Prostate gland (tissue), 2 donors: ENCODE results near the gene PLCH1. TPM values are rescaled to one million over a fixed set of nuclear protein-coding genes. Genes with fewer than 3 reads are reported as not detected.

Experiments used
- DNase-seq: peaks from one replicate; pipeline ENCODE4 v3.0.0-alpha.2; 2019; ENCODE audit warnings: low spot score
- H3K27ac ChIP-seq, 2 donors: fragments of 200-600 bp; sonication (generic); 2 replicates each; pipeline ENCODE4 v1.5.1; 2017 to 2019
- H3K27me3 ChIP-seq: fragments of 200-600 bp; sonication (generic); replicated peaks from 2 replicates; pipeline ENCODE4 v1.5.1; 2019; ENCODE audit not compliant: insufficient read depth
- H3K36me3 ChIP-seq, 2 donors: fragments of 200-600 bp; sonication (generic); 1 replicate in 1 of 2; 2 replicates in 1 of 2; pipeline versions ENCODE4 v1.5.1 to v1.8.1; 2017 to 2019
- H3K4me1 ChIP-seq: fragments of 200-600 bp; sonication (generic); replicated peaks from 2 replicates; pipeline ENCODE4 v1.5.1; 2019
- H3K4me3 ChIP-seq, 2 donors: fragments of 200-600 bp; sonication (generic); 2 replicates each; pipeline ENCODE4 v1.5.1; 2017 to 2019
- H3K9me3 ChIP-seq: fragments of 200-600 bp; sonication (generic); 2 replicates; pipeline ENCODE4 v1.5.1; 2017
- CTCF ChIP-seq, 4 experiments: fragments of 200-600 bp in 2 of 4; fragments of 450-650 bp in 2 of 4; sonication (generic) in 2 of 4; IDR thresholded peaks; 1 replicate in 3 of 4; 2 replicates in 1 of 4; pipeline ENCODE4 v1.5.1; 2016 to 2019; ENCODE audit warnings: antibody characterized with exemption in 4 of 4, mild to moderate bottlenecking in 2 of 4, moderate library complexity in 2 of 4
- POLR2A ChIP-seq: fragments of 450-650 bp; IDR thresholded peaks from one replicate; pipeline ENCODE4 v1.6.1; 2016; ENCODE audit warnings: antibody characterized with exemption, mild to moderate bottlenecking
- POLR2AphosphoS5 ChIP-seq: sonication (generic); formaldehyde crosslinking; IDR thresholded peaks from one replicate; pipeline ENCODE4 v1.6.1; 2017; ENCODE audit warnings: antibody characterized with exemption
- WGBS: methylation state at CpG from one replicate; pipeline ENCODE4 v1.1.5; 2018; 5-methylcytosine and 5-hydroxymethylcytosine counted together
- intact Hi-C: fragments of 100-400 bp; cut with DNase I; formaldehyde crosslinking; loops from one replicate; pipeline ENCODE4 v1.14.2; 2022
- total RNA-seq, 2 donors: library from RNA; depleted of rRNA; stranded (reverse); fragments of >200 nt; gene quantifications; one replicate each; pipeline ENCODE4 v1.1.0, GENCODE V29; 2016

PLCH1 gene
- total RNA-seq, 2 donors from 2014 or later = 0.64 to 12.2 TPM

DNA sequence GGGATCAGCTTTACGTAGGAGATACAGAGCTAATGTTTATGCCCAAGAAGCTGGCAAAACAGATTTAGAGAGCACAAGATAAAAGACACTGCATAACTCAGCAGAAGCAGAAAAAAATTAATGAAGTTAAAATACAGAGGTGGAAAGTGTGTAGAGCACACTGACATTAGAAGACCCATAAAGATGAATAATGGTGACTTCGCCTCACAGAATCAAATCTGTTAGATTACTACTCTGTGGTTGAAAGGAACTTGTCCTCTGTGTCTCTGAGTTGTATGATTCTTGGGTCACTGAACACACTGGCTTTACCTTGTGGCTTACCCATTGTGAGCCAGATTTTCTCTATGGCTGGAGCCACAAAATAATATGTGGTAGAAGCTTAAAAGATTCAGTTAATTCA is 224.4 kb downstream of the PLCH1 start:
- no peak for DNase-seq
- intact Hi-C loops = no loop called here
- Histone ChIP-seq H3K4me3 (no peak overlapping the region), H3K9me3 (no peaks in the 10 kb centered on the region), H3K36me3 (no peaks in the 10 kb centered on the region), H3K27me3 (no peaks in the 10 kb centered on the region), H3K4me1 (no peaks in the 10 kb centered on the region), H3K27ac (no peak overlapping the region)
- TF ChIP-seq CTCF (IDR thresholded peaks at IDR 0.05) (no peak), POLR2A (no peak), POLR2AphosphoS5 (no peak)
- 64% methylated on average over 2 of the region's 2 CpGs for WGBS

DNA sequence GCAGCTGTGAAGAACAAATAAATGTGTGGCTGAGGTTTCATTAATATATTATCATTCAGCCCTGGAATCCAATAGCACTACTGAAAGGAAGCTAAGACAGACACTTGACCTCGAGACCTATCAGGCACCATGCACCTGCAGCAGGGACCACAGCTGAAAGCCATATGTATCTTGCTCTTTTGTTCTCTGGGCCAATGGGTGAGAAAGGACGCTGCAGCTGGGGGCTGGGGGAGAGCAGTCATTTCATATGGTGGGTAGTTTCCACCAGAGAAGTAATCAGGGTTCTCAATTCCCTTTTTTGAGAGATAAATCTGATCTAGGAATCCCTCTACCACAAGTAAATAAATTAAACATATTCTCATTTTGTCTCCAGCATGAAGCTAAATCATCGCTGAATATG is 225.8 kb downstream of the PLCH1 start:
- intact Hi-C loops = no loop called here
- TF ChIP-seq CTCF (IDR thresholded peaks at IDR 0.05) (no peak), POLR2AphosphoS5 (no peak), POLR2A (no peak)
- Histone ChIP-seq H3K9me3 (no peaks in the 10 kb centered on the region), H3K36me3 (no peaks in the 10 kb centered on the region), H3K27ac (no peak overlapping the region), H3K27me3 (no peaks in the 10 kb centered on the region), H3K4me3 (no peak overlapping the region), H3K4me1 (no peaks in the 10 kb centered on the region)
- 84% methylated on average over 3 of the region's 3 CpGs for WGBS
- DNase-seq = no peak

- intact Hi-C loops = no loop called here
- 81% methylated on average over 1 of the region's 1 CpG for WGBS
- DNase-seq = no peak
- TF ChIP-seq POLR2A (no peak), CTCF (IDR thresholded peaks at IDR 0.05) (no peak), POLR2AphosphoS5 (no peak)
- H3K36me3 ChIP-seq = no peaks in the 10 kb centered on the region
- no peaks in the 10 kb centered on the region for H3K9me3 ChIP-seq
- no peak overlapping the region for H3K4me3 ChIP-seq
- no peaks in the 10 kb centered on the region for H3K4me1 ChIP-seq
- H3K27ac ChIP-seq = no peak overlapping the region
- no peaks in the 10 kb centered on the region for H3K27me3 ChIP-seq
Observed at GRCh38 chr3:155517903-155518302, 227.0 kb downstream of the PLCH1 start.

- intact Hi-C loops = no loop called here
- no peak for TF ChIP-seq CTCF (IDR thresholded peaks at IDR 0.05)
- no peak for TF ChIP-seq POLR2AphosphoS5
- TF ChIP-seq POLR2A = no peak
- H3K4me3 ChIP-seq = no peak overlapping the region
- no peak for DNase-seq
- no peak overlapping the region for H3K27ac ChIP-seq
- no peaks in the 10 kb centered on the region for H3K36me3 ChIP-seq
- H3K27me3 ChIP-seq = no peaks in the 10 kb centered on the region
- WGBS = 90% methylated on average over 2 of the region's 2 CpGs
- no peaks in the 10 kb centered on the region for H3K4me1 ChIP-seq
- no peaks in the 10 kb centered on the region for H3K9me3 ChIP-seq
Observed at GRCh38 chr3:155516439-155516838, 228.4 kb downstream of the PLCH1 start.

- DNase-seq = no peak
Observed at GRCh38 chr3:155512867-155513261, 232.0 kb downstream of the PLCH1 start.

More at GRCh38 chr3:155512867-155513261, 232.0 kb downstream of the PLCH1 start:
- H3K4me3 ChIP-seq = no peak overlapping the region
- H3K27me3 ChIP-seq = no peaks in the 10 kb centered on the region
- WGBS = 53% methylated on average over 5 of the region's 5 CpGs
- H3K36me3 ChIP-seq = no peaks in the 10 kb centered on the region
- intact Hi-C loops = no loop called here
- no peaks in the 10 kb centered on the region for H3K9me3 ChIP-seq
- H3K27ac ChIP-seq = no peak overlapping the region
- TF ChIP-seq CTCF (IDR thresholded peaks at IDR 0.05) (no peak), POLR2A (no peak), POLR2AphosphoS5 (no peak)
- no peaks in the 10 kb centered on the region for H3K4me1 ChIP-seq
